ENCODE measurements around the gene ACACB.

The ACACB gene

GRCh38 chr12:109085590-109085989 is 30.8 kb upstream of the ACACB start:
- no peak overlapping the region for H3K4me3 ChIP-seq (ENCODE audit: low read depth, low read length)
- H3K36me3 ChIP-seq = peaks cover 74% of the 10 kb centered on the region
- no peaks in the 10 kb centered on the region for H3K9me3 ChIP-seq (ENCODE audit: severe bottlenecking)
- TF ChIP-seq CTCF (IDR thresholded peaks at IDR 0.05; ENCODE audit: low read depth, low read length) = no peak
- no peak overlapping the region for H3K27ac ChIP-seq
- no peak for DNase-seq
- H3K27me3 ChIP-seq (ENCODE audit: insufficient read depth, low read depth, severe bottlenecking) = no peaks in the 10 kb centered on the region

GRCh38 chr12:109087250-109087649 is 29.1 kb upstream of the ACACB start:
- DNase-seq = no peak
- no peak for TF ChIP-seq CTCF (IDR thresholded peaks at IDR 0.05; ENCODE audit: low read depth, low read length)
- no peaks in the 10 kb centered on the region for H3K9me3 ChIP-seq (ENCODE audit: severe bottlenecking)
- no peak overlapping the region for H3K4me3 ChIP-seq (ENCODE audit: low read depth, low read length)
- peaks cover 69% of the 10 kb centered on the region for H3K36me3 ChIP-seq
- no peak overlapping the region for H3K27ac ChIP-seq
- H3K27me3 ChIP-seq (ENCODE audit: insufficient read depth, low read depth, severe bottlenecking) = no peaks in the 10 kb centered on the region

GRCh38 chr12:109088818-109089217 is 27.6 kb upstream of the ACACB start:
- H3K4me3 ChIP-seq (ENCODE audit: low read depth, low read length) = no peak overlapping the region
- H3K27me3 ChIP-seq (ENCODE audit: insufficient read depth, low read depth, severe bottlenecking) = no peaks in the 10 kb centered on the region
- TF ChIP-seq CTCF (IDR thresholded peaks at IDR 0.05; ENCODE audit: low read depth, low read length) = no peak
- no peaks in the 10 kb centered on the region for H3K9me3 ChIP-seq (ENCODE audit: severe bottlenecking)
- no peak overlapping the region for H3K27ac ChIP-seq
- peaks cover 53% of the 10 kb centered on the region for H3K36me3 ChIP-seq
- no peak for DNase-seq

GRCh38 chr12:109089683-109090082 is 26.7 kb upstream of the ACACB start:
- Histone ChIP-seq H3K36me3 (peaks cover 48% of the 10 kb centered on the region), H3K27ac (no peak overlapping the region)
- TF ChIP-seq CTCF (IDR thresholded peaks at IDR 0.05; ENCODE audit: low read depth, low read length) = no peak

GRCh38 chr12:109092497-109093021 is 23.8 kb upstream of the ACACB start:
- peak overlapping the region; percentile 44 for H3K4me3 ChIP-seq (ENCODE audit: low read depth, low read length)
- no peaks in the 10 kb centered on the region for H3K9me3 ChIP-seq (ENCODE audit: severe bottlenecking)
- H3K27me3 ChIP-seq (ENCODE audit: insufficient read depth, low read depth, severe bottlenecking) = no peaks in the 10 kb centered on the region
- DNase-seq = no peak
- no peak overlapping the region for H3K27ac ChIP-seq
- H3K36me3 ChIP-seq = peaks cover 28% of the 10 kb centered on the region
- TF ChIP-seq CTCF (IDR thresholded peaks at IDR 0.05; ENCODE audit: low read depth, low read length) = no peak

More at GRCh38 chr12:109089683-109090082, 26.7 kb upstream of the ACACB start:
- no peaks in the 10 kb centered on the region for H3K27me3 ChIP-seq (ENCODE audit: insufficient read depth, low read depth, severe bottlenecking)
- H3K9me3 ChIP-seq (ENCODE audit: severe bottlenecking) = no peaks in the 10 kb centered on the region
- DNase-seq = no peak
- no peak overlapping the region for H3K4me3 ChIP-seq (ENCODE audit: low read depth, low read length)

Data from WERI-Rb-1 (cell line).